Thyroid gland (tissue), 4 donors: ENCODE results near the gene ESRP2. TPM values are rescaled to one million over a fixed set of nuclear protein-coding genes. Genes with fewer than 3 reads are reported as not detected.

Source experiments
- DNase-seq, 2 donors: peaks; one replicate each; pipeline ENCODE4 v3.0.0-alpha.2; 2019
- H3K27ac ChIP-seq, 3 donors: fragments of 200-600 bp; sonication (generic); 1 replicate in 2 of 3; 2 replicates in 1 of 3; pipeline ENCODE4 v1.5.1; 2016 to 2019; ENCODE audit warnings: mild to moderate bottlenecking in 1 of 3, moderate library complexity in 1 of 3
- H3K27me3 ChIP-seq: fragments of 200-600 bp; sonication (generic); one replicate; pipeline ENCODE4 v1.5.1; 2019
- H3K36me3 ChIP-seq, 2 donors: fragments of 200-600 bp; sonication (generic); one replicate each; pipeline ENCODE4 v1.5.1; 2016 to 2019
- H3K4me1 ChIP-seq, 2 donors: fragments of 200-600 bp; sonication (generic); one replicate each; pipeline ENCODE4 v1.5.1; 2017 to 2019
- H3K4me3 ChIP-seq, 3 donors: fragments of 200-600 bp; sonication (generic); replicated peaks in 1 of 3; 1 replicate in 2 of 3; 2 replicates in 1 of 3; pipeline ENCODE4 v1.5.1; 2016; ENCODE audit warnings: mild to moderate bottlenecking in 1 of 3
- H3K9me3 ChIP-seq: fragments of 200-600 bp; sonication (generic); one replicate; pipeline ENCODE4 v1.5.1; 2017
- POLR2A ChIP-seq, 2 donors: fragments of 450-650 bp; IDR thresholded peaks; one replicate each; pipeline ENCODE4 v1.6.1; 2017; ENCODE audit warnings: antibody characterized with exemption in 2 of 2, mild to moderate bottlenecking in 2 of 2, moderate library complexity in 1 of 2
- WGBS, 2 donors: methylation state at CpG; one replicate each; pipeline ENCODE4 v1.1.5; 2017; 5-methylcytosine and 5-hydroxymethylcytosine counted together
- intact Hi-C: fragments of 100-400 bp; cut with DNase I; formaldehyde crosslinking; loops from one replicate; pipeline ENCODE4 v1.15.1; 2023
- total RNA-seq, 4 donors: library from RNA; depleted of rRNA; stranded (reverse); fragments of >200 nt; gene quantifications; one replicate each; pipeline ENCODE4 v1.2.3, GENCODE V29; 2016
- TF ChIP-seq, protein P1 (sequence below), 6 experiments: fragments of 200-600 bp in 3 of 6; fragments of 450-650 bp in 3 of 6; sonication (generic) in 3 of 6; IDR thresholded peaks; one replicate each; pipeline ENCODE4 v1.5.1; 2016 to 2019; ENCODE audit warnings: antibody characterized with exemption in 6 of 6, mild to moderate bottlenecking in 2 of 6, inconsistent platforms in 1 of 6, moderate library complexity in 1 of 6

The ESRP2 gene
- total RNA-seq, 4 donors from 2014 or later, result 42.9 to 86.9 (median 50.5) TPM

DNA sequence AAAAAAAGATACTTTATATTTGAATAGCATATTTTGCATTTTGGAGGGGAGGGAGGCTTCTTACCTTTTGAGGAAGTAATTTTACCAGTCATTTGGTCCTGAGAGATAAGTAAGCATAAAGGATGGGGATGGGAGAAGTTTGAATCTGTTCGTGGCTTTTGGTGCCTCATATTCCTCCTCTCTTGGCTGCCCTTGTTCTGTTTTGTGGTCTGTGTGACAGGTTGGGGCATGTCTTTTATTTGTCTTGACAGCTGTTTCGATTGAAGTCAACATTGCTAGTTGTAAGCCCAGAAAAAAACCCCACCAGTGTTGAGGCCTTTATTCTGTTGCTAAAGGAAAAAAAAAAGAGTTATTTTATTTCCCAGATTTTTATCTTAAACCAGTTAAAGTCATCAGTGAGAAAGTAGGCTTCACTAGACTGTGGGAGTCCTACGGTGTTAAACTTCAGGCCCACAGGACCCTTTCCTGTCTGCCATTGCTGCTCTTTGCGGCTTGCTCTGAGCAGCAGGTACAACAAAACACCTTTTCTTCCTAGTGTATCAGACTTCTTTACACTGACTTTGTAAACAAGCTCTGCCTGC is 39.8 kb upstream of the ESRP2 start:
- WGBS, 2 donors, result 53 to 68% methylated on average over 4 of the region's 4 CpGs
- H3K27ac ChIP-seq, result peak overlapping the region; percentile 91 to 95 (median 93)
- TF ChIP-seq, protein P1, sequence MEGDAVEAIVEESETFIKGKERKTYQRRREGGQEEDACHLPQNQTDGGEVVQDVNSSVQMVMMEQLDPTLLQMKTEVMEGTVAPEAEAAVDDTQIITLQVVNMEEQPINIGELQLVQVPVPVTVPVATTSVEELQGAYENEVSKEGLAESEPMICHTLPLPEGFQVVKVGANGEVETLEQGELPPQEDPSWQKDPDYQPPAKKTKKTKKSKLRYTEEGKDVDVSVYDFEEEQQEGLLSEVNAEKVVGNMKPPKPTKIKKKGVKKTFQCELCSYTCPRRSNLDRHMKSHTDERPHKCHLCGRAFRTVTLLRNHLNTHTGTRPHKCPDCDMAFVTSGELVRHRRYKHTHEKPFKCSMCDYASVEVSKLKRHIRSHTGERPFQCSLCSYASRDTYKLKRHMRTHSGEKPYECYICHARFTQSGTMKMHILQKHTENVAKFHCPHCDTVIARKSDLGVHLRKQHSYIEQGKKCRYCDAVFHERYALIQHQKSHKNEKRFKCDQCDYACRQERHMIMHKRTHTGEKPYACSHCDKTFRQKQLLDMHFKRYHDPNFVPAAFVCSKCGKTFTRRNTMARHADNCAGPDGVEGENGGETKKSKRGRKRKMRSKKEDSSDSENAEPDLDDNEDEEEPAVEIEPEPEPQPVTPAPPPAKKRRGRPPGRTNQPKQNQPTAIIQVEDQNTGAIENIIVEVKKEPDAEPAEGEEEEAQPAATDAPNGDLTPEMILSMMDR (IDR thresholded peaks at IDR 0.05), result no peak
- no peak for TF ChIP-seq POLR2A (IDR thresholded peaks at IDR 0.05)
- H3K4me1 ChIP-seq, result peaks cover 61 to 94% of the 10 kb centered on the region in 2 donors
- intact Hi-C loops, result no loop called here
- H3K27me3 ChIP-seq, result no peaks in the 10 kb centered on the region
- H3K9me3 ChIP-seq, result no peaks in the 10 kb centered on the region
- H3K4me3 ChIP-seq, result no peak overlapping the region
- no peak for DNase-seq
- H3K36me3 ChIP-seq, result peaks cover 12 to 17% of the 10 kb centered on the region in 2 donors

DNA sequence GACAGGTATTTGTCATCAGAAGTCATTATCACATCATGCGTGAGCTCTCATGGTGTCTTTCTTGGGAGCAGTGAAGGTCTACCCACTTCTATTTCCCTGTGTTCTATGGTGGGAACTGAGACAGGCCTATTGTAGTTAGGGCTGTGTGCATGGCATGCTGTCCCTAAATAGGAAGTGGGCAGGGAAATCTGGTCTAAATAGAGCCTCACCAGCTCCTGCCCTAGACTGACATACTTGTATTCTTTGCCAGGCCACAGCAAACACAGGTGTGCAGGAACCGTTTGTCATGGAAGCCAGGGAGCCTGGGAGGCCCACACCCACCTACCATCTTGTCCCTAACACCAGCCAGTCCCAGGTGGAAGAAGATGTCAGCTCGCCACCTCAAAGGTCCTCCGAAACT is 38.5 kb upstream of the ESRP2 start:
- no peak for DNase-seq
- H3K36me3 ChIP-seq, result peaks cover 9 to 17% of the 10 kb centered on the region in 2 donors

DNA sequence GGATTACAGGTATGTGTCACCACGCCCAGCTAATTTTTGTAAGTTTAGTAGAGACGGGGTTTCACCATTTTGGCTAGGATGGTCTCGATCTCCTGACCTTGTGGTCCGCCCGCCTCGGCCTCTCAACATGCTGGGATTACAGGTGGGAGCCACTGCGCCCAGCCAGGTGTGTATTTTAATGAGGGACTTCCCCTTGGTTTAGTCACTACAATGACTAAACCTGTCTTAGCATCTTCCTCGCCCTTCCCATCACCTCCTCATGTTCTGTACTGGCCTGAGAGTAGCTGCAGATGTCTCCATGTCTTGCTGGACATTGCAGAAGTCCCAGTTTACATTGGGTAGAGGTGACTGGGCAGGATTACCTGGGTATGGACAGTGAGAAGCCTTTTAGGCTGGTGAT is 38.0 kb upstream of the ESRP2 start:
- no peak overlapping the region for H3K4me3 ChIP-seq
- H3K9me3 ChIP-seq, result no peaks in the 10 kb centered on the region
- peaks cover 67 to 94% of the 10 kb centered on the region in 2 donors for H3K4me1 ChIP-seq
- H3K36me3 ChIP-seq, result peaks cover 9 to 17% of the 10 kb centered on the region in 2 donors
- 93 to 98% methylated on average over 8 of the region's 8 CpGs for WGBS, 2 donors
- H3K27ac ChIP-seq, result peak overlapping the region in 2 of 3 donors; percentile 91 to 93
- intact Hi-C loops, result no loop called here
- TF ChIP-seq, protein P1 (IDR thresholded peaks at IDR 0.05), result no peak
- TF ChIP-seq POLR2A (IDR thresholded peaks at IDR 0.05), result no peak
- no peak for DNase-seq
- H3K27me3 ChIP-seq, result no peaks in the 10 kb centered on the region

More for the DNA sequence above, 38.5 kb upstream of the ESRP2 start:
- Histone ChIP-seq H3K4me1 (peaks cover 67 to 94% of the 10 kb centered on the region in 2 donors), H3K27me3 (no peaks in the 10 kb centered on the region), H3K4me3 (no peak overlapping the region), H3K9me3 (no peaks in the 10 kb centered on the region), H3K27ac (peak overlapping the region in 2 of 3 donors; percentile 91 to 93)
- intact Hi-C loops, result no loop called here
- TF ChIP-seq POLR2A (IDR thresholded peaks at IDR 0.05), result no peak
- TF ChIP-seq, protein P1 (IDR thresholded peaks at IDR 0.05), result no peak
- 88 to 94% methylated on average over 4 of the region's 4 CpGs for WGBS, 2 donors

DNA sequence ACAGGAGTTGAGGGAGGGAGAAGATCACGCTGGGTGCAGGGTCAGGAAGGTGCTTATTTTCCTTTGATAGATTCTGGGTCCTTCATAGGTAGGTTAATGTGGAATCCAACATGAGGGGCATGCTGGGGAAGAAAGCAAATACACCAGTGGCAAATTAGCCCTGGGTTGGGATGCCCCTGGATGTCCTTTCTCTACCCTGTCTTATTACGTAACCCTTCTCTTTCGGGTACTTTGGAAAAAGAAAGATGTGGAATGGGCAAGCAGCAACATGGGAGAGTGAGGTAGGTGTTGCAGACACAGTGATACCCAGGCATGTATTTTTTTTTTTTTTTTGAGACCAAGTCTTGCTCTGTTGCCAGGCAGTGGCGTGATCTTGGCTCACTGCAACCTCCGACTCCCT is 37.5 kb upstream of the ESRP2 start:
- intact Hi-C loops, result no loop called here
- peak overlapping the region; percentile 88 to 93 (median 91) for H3K27ac ChIP-seq
- DNase-seq, result no peak
- WGBS, 2 donors, result 84 to 97% methylated on average over 5 of the region's 5 CpGs
- H3K9me3 ChIP-seq, result no peaks in the 10 kb centered on the region
- no peak overlapping the region for H3K4me3 ChIP-seq
- TF ChIP-seq, protein P1 (IDR thresholded peaks at IDR 0.05), result no peak
- TF ChIP-seq POLR2A (IDR thresholded peaks at IDR 0.05), result no peak
- H3K36me3 ChIP-seq, result peaks cover 9 to 17% of the 10 kb centered on the region in 2 donors
- H3K27me3 ChIP-seq, result no peaks in the 10 kb centered on the region
- peaks cover 67 to 95% of the 10 kb centered on the region in 2 donors for H3K4me1 ChIP-seq

DNA sequence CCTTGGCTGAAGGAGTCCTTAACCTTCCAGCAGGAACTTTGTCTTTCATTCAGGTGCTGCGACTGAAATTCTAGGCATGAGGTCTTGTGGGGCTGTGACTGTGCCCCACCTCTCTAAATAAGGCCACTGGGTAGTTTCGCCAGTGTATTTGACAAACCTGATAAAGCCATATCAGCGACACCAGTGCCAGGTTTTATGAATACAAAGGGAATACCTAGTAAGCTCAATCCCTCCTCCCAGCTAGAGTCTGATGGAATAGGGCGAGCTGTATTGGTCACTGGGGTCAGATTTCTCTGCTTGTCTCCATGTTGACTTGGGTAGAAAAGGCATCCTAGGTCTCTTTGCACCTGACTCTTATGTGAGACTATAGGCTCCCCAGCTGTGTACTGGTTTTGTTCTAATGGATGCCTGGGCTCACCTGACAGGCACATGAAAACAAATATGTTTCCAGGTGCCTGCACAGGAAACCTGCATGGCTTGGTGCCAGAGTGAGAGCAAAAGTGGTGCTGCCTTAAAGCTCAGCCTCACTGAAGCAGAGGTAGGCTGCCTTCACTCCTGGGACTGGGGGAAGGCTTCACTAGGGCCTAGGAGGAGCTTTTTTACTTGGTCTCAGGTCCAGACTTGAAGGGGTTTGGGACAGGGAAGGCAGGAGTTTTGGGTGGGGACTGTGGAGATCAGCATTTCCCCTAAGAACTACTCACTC is 36.7 kb upstream of the ESRP2 start:
- no peaks in the 10 kb centered on the region for H3K27me3 ChIP-seq
- DNase-seq, result peak; percentile 90 to 96
- intact Hi-C loops, result no loop called here
- H3K9me3 ChIP-seq, result no peaks in the 10 kb centered on the region
- H3K36me3 ChIP-seq, result peaks cover 9 to 17% of the 10 kb centered on the region in 2 donors
- H3K4me1 ChIP-seq, result peaks cover 71 to 98% of the 10 kb centered on the region in 2 donors
- TF ChIP-seq, protein P1 (IDR thresholded peaks at IDR 0.05), result no peak
- TF ChIP-seq POLR2A (IDR thresholded peaks at IDR 0.05), result peak in 1 of 2 donors; percentile 60
- no peak overlapping the region for H3K4me3 ChIP-seq
- H3K27ac ChIP-seq, result peak overlapping the region; percentile 88 to 93 (median 91)
- 66 to 77% methylated on average over 4 of the region's 4 CpGs for WGBS, 2 donors
